Measurements from ENCODE around the gene HMCN2.
A peak's percentile ranks its signal among the peaks of the same experiment; 100 is the strongest.

The HMCN2 gene

GRCh38 chr9:130451509-130452388 lies 186.2 kb downstream of the HMCN2 start:
- DNase-seq (ENCODE audit: low spot score): peak; percentile 96

DNA sequence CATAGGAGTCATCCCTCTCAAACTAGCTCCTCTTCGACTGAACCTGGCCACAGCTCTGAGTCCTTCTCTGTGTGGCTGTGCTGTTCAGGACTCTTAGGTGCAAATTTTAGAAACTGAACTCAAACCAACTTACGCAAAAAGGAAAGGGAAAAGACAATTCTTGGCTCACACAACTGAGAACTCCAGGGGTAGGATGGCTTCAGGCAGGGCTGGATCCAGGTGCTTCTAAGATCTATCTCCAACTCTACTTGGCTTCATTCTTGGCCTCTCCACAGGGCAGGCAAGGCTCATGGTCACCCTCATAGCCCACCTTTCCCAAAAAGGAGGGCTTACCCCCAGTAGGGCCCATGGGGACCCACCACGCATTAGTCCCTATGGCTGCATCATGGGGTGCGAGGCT lies 187.3 kb downstream of the HMCN2 start:
- no peak for DNase-seq (ENCODE audit: low spot score)

DNA sequence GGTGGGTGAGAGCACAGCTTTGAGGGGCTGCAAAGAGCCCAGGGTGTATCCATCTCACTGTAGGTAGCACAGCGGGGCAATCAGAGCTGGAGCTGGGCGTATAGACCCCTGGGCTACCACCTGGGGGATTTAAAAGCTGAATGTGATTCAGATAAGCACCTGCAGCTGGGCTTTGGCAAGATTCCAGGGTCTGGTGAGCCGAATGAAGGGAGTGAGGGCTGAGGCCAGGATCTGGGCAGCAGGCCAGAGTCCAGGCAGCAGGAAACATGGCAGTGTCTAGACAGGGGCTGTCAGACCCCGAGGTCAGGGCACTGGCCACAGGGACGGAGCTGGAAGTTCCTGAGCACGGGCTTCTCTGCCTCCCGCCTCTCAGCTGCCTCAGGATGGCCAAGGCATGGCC lies 187.9 kb downstream of the HMCN2 start:
- DNase-seq (ENCODE audit: low spot score): peak; percentile 88

DNA sequence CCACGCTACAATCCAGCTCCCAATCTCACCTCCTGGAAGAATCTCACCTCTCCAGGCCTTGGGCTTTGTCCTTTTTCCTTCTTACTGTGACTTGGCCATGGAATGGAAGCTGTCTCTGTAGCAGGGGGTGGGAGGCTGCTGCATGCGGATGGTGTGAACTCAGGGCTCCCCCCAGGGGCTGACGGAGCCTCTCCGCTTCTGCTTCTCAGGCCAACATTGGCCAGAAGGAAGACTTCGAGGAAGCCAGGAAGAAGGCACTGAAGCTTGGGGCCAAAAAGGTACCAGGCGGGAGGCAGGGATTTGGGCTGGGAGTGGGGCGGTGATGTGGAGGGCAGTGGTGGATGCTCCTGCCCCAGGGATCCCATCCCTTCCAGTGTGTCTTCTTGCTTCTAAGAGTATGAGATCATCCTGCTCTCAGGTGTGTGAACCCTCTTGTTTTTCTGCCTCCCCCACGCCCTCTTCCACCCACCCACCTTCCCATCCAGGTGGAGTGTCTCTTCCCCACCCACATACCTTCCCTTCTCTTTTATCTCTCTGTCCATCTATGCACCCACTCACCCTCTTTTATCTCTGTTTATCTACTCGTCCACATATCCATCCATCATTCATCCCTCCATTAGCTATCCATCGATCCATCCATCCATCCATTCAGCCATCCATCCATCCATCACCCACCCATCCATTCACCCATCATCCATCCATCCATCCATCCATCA lies 188.7 kb downstream of the HMCN2 start:
- no peak for DNase-seq (ENCODE audit: low spot score)

DNA sequence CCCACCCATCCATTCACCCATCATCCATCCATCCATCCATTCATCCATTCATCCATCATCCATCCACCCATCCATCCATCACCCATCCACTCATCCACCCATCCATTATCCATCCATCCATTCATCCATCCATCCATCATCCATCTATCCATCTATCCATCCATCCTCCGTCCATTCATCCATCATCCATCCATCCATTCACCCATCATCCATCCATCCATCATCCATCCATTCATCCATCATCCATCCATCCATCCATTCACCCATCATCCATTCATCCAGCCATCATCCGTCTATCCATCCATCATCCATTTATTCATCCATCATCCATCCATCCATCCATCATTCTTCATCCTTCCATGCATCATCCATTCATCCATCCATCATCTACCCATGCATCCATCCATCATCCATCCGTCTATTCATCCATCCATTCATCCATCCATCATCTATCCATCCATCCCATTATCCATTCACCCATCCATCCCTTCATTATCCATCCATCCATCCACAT lies 189.3 kb downstream of the HMCN2 start:
- DNase-seq (ENCODE audit: low spot score): no peak

DNA sequence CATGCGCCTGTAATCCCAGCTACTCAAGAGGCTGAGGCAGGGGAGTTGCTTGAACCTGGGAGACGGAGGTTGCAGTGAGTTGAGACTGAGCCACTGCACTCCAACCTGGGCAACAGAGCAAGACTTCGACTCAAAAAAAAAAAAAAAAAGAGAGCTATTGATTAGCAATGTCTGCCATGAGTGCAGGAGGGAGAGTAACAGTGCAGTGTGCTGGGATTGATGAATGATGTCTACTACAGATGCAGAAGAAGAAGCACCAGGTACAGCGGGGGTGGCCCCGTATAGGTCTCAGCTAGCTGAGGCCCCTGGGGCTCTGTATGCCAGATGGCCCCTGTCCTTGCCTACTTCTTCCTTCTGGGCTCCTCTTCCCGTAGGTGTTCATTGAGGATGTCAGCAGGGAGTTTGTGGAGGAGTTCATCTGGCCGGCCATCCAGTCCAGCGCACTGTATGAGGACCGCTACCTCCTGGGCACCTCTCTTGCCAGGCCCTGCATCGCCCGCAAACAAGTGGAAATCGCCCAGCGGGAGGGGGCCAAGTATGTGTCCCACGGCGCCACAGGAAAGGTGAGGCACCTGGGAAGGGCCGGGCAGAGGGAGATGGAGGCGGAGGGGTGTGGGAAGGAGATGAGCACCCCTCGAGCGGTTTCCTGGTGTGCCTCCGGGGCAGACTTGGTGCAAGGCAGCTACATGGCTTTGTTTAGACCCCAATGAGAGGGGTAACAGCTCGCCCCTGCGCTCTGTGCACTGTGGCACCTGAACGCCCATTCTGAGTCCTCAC lies 192.7 kb downstream of the HMCN2 start:
- DNase-seq (ENCODE audit: low spot score): no peak

GRCh38 chr9:130458804-130459067 lies 193.2 kb downstream of the HMCN2 start:
- no peak for DNase-seq (ENCODE audit: low spot score)

GRCh38 chr9:130459151-130459550 lies 193.6 kb downstream of the HMCN2 start:
- DNase-seq (ENCODE audit: low spot score): no peak

- no peak for DNase-seq (ENCODE audit: low spot score)
Measured at GRCh38 chr9:130459941-130460669, 194.5 kb downstream of the HMCN2 start.

- peak; percentile 39 for DNase-seq (ENCODE audit: low spot score)
Measured at GRCh38 chr9:130461218-130461630, 195.7 kb downstream of the HMCN2 start.

- DNase-seq (ENCODE audit: low spot score): no peak
Measured at GRCh38 chr9:130461731-130462130, 196.2 kb downstream of the HMCN2 start.

GRCh38 chr9:130462685-130463540 lies 197.4 kb downstream of the HMCN2 start:
- DNase-seq (ENCODE audit: low spot score): no peak

DNA sequence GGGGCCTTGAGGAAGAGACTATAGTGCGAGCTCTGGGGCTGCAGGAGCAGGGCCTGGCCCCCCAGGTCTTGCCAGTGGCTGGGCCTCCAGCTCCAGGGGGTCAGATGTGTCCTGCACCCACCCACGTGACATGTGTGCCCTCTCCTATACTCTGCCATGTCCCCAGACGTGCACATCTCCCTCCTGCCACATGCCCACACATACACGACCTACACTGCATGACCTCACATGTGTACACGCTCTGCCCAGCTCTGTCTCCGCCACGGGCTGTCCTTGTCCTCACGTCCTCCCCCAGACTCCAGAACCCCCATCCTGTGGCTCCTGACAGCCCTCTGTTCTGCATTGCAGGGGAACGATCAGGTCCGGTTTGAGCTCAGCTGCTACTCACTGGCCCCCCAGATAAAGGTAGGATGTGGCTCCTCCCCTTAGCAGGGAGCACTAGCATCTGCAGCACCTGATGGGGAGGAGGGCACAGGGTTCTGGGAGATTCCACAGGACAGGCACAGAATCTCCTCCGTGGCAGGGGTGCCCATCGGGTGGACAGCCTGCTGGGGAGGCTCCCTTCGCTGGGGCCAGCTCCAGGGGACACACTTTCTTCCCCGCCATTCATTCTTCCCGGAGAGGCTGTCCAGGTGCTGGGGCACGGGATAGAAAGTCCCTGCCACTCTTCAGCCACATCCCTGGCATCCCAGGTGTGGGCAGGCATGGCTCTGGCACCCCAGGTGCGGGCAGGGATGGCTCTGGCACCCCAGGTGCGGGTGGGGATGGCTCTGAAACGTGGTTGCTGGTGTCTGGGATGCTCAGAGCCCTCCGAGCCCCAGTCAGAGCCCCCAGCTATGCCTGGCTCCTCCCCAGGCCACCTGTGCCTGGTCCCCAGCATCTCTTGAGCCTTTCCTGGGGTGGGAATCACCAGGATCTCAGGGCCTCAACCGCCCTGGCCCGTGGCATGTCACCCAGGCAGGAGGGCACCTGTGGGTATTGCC lies 198.5 kb downstream of the HMCN2 start:
- no peak for DNase-seq (ENCODE audit: low spot score)

DNA sequence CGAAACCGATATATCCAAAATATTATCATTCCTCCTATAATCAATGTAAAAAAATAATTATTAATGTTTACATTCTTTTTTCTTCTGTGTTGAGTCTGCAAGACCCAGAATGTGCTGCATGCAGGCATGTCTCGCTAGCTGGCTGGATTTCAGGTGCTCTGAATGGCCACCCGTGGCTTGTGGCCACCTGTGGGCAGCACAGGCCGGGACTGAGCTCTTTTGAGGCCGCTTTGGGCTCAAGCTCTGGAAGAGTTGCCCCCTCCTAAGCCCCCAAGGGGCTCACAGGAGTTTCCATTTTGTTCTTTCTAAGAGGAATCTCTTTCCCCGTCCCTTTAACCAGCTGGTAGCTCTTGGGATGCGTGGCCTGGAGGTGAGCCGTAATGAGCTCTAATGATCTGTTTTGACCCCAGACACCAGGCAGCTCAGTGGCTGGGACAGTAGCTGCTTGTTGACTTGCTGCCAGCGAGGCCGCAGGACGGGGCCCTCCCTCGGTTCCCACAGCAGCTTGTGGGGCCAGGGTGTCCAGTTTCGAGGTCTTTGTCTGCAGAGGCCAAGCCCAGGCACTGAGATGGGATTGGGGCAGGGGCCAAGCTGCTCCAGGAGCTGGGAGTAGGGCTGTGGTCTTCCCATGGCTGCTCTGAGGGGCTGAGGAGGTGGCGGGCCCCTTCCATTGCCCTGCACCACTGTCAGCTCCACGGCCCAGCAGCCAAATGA lies 200.0 kb downstream of the HMCN2 start:
- DNase-seq (ENCODE audit: low spot score): no peak

GRCh38 chr9:130466537-130467217 lies 201.1 kb downstream of the HMCN2 start:
- no peak for DNase-seq (ENCODE audit: low spot score)

DNA sequence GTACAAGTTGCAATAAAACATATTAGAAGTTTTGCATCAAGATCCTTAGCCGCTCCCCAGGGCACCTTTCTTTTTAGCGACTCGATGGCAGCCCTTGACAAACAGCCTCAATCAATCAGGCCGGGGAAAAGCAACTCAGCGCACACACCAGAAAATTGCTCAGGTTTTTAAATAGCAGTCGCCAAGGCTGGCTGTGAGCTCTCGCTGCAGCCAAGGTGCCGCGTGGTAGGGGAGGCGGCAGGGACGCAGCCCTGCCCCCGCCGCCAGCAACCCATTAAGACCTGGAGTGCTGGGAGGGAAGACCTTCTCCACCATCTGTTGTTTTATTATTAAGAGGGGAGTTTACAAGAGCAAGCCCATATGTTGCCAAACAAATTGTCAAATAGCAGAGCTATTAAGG lies 201.8 kb downstream of the HMCN2 start:
- DNase-seq (ENCODE audit: low spot score): no peak

- DNase-seq (ENCODE audit: low spot score): no peak
Measured at GRCh38 chr9:130468566-130468965, 203.0 kb downstream of the HMCN2 start.

- DNase-seq (ENCODE audit: low spot score): no peak
Measured at GRCh38 chr9:130470269-130470668, 204.7 kb downstream of the HMCN2 start.

DNA sequence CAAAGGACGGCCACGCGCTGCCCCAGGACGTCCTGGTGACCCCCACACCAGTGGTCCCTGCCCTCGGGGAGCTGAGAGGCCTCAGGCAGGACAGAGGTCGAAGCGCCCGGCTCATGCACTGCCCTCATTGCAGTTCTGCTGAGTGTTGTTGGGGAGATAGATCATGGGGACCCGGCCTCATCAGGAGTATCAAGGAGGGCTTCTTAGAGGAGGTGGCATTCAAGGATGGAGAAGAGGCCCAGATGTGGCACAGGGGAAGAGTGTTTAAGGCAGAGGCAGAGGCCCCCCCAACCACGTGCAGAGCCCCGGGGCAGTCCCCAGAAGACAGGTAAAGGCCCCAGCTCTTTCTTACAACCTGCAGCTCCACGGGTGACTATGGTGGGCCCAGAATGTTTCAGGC lies 205.4 kb downstream of the HMCN2 start:
- DNase-seq (ENCODE audit: low spot score): no peak
